ENCODE measurements around the gene C1QTNF6. TPM values are rescaled to one million over a fixed set of nuclear protein-coding genes. Genes with fewer than 3 reads are reported as not detected.

The C1QTNF6 gene
- total RNA-seq, 1 experiment from 2014 or later, result 85.9 TPM

- Histone ChIP-seq H3K4me3 (no peak overlapping the region), H3K4me2 (no peak overlapping the region), H3K9me3 (ENCODE audit: insufficient read depth, low read depth) (no peaks in the 10 kb centered on the region; the same call in 1 of the 2 replicates), H3K4me1 (replicated peaks; ENCODE audit: insufficient read depth) (no peaks in the 10 kb centered on the region), H3K27ac (no peak overlapping the region), H3K79me2 (ENCODE audit: low read depth) (no peaks in the 10 kb centered on the region), H3K9me2 (ENCODE audit: insufficient read depth) (no peaks in the 10 kb centered on the region), H3F3A (ENCODE audit: insufficient read depth, low read depth) (no peaks in the 10 kb centered on the region), H3K36me3 (ENCODE audit: low read depth) (no peaks in the 10 kb centered on the region), H2AFZ (no peak overlapping the region), H4K20me1 (ENCODE audit: insufficient read depth) (no peaks in the 10 kb centered on the region), H3K27me3 (ENCODE audit: insufficient read depth, low read depth) (no peaks in the 10 kb centered on the region)
- ChIA-PET POLR2A (ENCODE audit: unreplicated experiment) (no interaction called here), CTCF (interaction anchor here (0.6 kb wide), 1 partner anchor 690 kb away, joined by 3 read pairs; no protein-coding TSS in a partner anchor)
- intact Hi-C loops (cut with micrococcal nuclease; ENCODE audit: unreplicated experiment), result no loop called here
- no peak for DNase-seq
- TF ChIP-seq CTCF (conservative IDR thresholded peaks at IDR 0.05) (no peak), EZH2 (IDR thresholded peaks at IDR 0.05; ENCODE audit: low read depth) (no peak)
- BruUV-seq (replicated peaks), result no TSS peak
These were observed 30.3 kb upstream of the C1QTNF6 start for GRCh38 chr22:37218399-37218770.

GRCh38 chr22:37215890-37216289, 27.8 kb upstream of the C1QTNF6 start:
- no peaks in the 10 kb centered on the region for H3K9me3 ChIP-seq (ENCODE audit: insufficient read depth, low read depth)
- H4K20me1 ChIP-seq (ENCODE audit: insufficient read depth), result no peaks in the 10 kb centered on the region
- DNase-seq, result no peak
- H3K9me2 ChIP-seq (ENCODE audit: insufficient read depth), result no peaks in the 10 kb centered on the region
- TF ChIP-seq EZH2 (IDR thresholded peaks at IDR 0.05; ENCODE audit: low read depth), result no peak
- no peak for TF ChIP-seq CTCF (conservative IDR thresholded peaks at IDR 0.05)
- POLR2A ChIA-PET (ENCODE audit: unreplicated experiment), result no interaction called here
- H3K4me1 ChIP-seq (replicated peaks; ENCODE audit: insufficient read depth), result no peaks in the 10 kb centered on the region
- H3K27me3 ChIP-seq (ENCODE audit: insufficient read depth, low read depth), result no peaks in the 10 kb centered on the region
- no peaks in the 10 kb centered on the region for H3K36me3 ChIP-seq (ENCODE audit: low read depth)
- H3K4me2 ChIP-seq, result no peak overlapping the region
- no peak overlapping the region for H2AFZ ChIP-seq
- CTCF ChIA-PET, result no interaction called here
- no peaks in the 10 kb centered on the region for H3K79me2 ChIP-seq (ENCODE audit: low read depth)
- intact Hi-C loops (cut with micrococcal nuclease; ENCODE audit: unreplicated experiment), result no loop called here
- no peaks in the 10 kb centered on the region for H3F3A ChIP-seq (ENCODE audit: insufficient read depth, low read depth)
- H3K27ac ChIP-seq, result no peak overlapping the region
- BruUV-seq (replicated peaks), result no TSS peak
- no peak overlapping the region for H3K4me3 ChIP-seq

- Histone ChIP-seq H3F3A (ENCODE audit: insufficient read depth, low read depth) (peaks cover 3% of the 10 kb centered on the region; the same call in 1 of the 2 replicates), H3K4me2 (no peak overlapping the region), H3K27me3 (ENCODE audit: insufficient read depth, low read depth) (no peaks in the 10 kb centered on the region), H3K9me3 (ENCODE audit: insufficient read depth, low read depth) (no peaks in the 10 kb centered on the region), H3K36me3 (ENCODE audit: low read depth) (no peaks in the 10 kb centered on the region), H3K27ac (no peak overlapping the region), H3K4me1 (replicated peaks; ENCODE audit: insufficient read depth) (no peaks in the 10 kb centered on the region), H3K79me2 (ENCODE audit: low read depth) (no peaks in the 10 kb centered on the region), H3K4me3 (no peak overlapping the region), H2AFZ (no peak overlapping the region), H3K9me2 (ENCODE audit: insufficient read depth) (no peaks in the 10 kb centered on the region), H4K20me1 (ENCODE audit: insufficient read depth) (no peaks in the 10 kb centered on the region)
- ChIA-PET CTCF (no interaction called here), POLR2A (ENCODE audit: unreplicated experiment) (no interaction called here)
- BruUV-seq (replicated peaks), result no TSS peak
- DNase-seq, result no peak
- no peak for TF ChIP-seq EZH2 (IDR thresholded peaks at IDR 0.05; ENCODE audit: low read depth)
- TF ChIP-seq CTCF (conservative IDR thresholded peaks at IDR 0.05), result no peak
- intact Hi-C loops (cut with micrococcal nuclease; ENCODE audit: unreplicated experiment), result no loop called here
These were observed 26.6 kb upstream of the C1QTNF6 start for GRCh38 chr22:37214731-37215030.

All from PC-9 (cell line).